ENCODE results near the gene LRRC57. TPM values are rescaled to one million over a fixed set of nuclear protein-coding genes. Genes with fewer than 3 reads are reported as not detected.

Gene LRRC57
- total RNA-seq, 1 experiment from 2014 or later, result 22.7 TPM

DNA sequence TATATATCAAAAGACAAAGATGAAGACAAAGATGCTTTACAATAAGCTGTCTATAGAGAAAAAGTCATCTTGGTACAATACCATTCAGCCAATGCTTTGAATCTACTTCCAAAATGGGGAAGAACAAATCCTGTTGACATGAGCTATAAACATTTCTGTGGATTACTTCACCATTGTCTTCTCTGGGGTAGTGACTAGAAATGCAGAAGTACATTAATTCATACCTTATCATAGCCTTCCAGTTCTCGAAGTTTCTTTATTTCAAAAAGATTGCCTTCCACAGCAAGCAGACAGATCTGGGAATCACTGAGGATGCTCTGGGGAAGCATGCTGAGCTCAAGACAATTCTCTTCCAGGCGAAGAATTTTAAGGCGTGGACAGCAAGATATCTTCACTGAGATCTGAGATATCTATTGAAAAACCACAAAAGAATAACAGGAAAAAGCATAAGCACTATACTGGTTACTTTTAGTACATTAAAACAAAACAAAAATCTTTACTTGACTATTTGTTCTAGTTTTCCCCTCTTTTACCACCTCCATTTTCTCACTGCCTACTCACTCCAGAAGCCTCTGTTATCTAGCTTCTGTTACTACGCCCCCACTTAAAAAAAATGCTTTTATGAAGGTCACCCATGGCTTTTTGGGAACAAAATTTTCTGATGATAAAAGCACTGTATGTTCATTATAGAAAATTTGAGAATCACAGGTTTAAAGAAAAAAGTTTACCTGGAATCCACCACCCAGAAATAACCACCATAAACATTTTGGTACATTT, 3.6 kb downstream of the LRRC57 start:
- TF ChIP-seq, protein P1, sequence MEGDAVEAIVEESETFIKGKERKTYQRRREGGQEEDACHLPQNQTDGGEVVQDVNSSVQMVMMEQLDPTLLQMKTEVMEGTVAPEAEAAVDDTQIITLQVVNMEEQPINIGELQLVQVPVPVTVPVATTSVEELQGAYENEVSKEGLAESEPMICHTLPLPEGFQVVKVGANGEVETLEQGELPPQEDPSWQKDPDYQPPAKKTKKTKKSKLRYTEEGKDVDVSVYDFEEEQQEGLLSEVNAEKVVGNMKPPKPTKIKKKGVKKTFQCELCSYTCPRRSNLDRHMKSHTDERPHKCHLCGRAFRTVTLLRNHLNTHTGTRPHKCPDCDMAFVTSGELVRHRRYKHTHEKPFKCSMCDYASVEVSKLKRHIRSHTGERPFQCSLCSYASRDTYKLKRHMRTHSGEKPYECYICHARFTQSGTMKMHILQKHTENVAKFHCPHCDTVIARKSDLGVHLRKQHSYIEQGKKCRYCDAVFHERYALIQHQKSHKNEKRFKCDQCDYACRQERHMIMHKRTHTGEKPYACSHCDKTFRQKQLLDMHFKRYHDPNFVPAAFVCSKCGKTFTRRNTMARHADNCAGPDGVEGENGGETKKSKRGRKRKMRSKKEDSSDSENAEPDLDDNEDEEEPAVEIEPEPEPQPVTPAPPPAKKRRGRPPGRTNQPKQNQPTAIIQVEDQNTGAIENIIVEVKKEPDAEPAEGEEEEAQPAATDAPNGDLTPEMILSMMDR (conservative IDR thresholded peaks at IDR 0.05), result no peak
- no peak for TF ChIP-seq EZH2 (IDR thresholded peaks at IDR 0.05; ENCODE audit: low read depth)
- peaks cover 13% of the 10 kb centered on the region for H3K4me1 ChIP-seq (replicated peaks; ENCODE audit: insufficient read depth)
- no TSS peak for BruUV-seq (replicated peaks)
- DNase-seq, result no peak
- H3K4me2 ChIP-seq, result no peak overlapping the region
- intact Hi-C loops (cut with micrococcal nuclease; ENCODE audit: unreplicated experiment), result no loop called here
- no peaks in the 10 kb centered on the region for H3K27me3 ChIP-seq (ENCODE audit: insufficient read depth, low read depth)
- no peaks in the 10 kb centered on the region for H3F3A ChIP-seq (ENCODE audit: insufficient read depth, low read depth)
- H3K27ac ChIP-seq, result no peak overlapping the region
- no peaks in the 10 kb centered on the region for H4K20me1 ChIP-seq (ENCODE audit: insufficient read depth)
- H3K9me3 ChIP-seq (ENCODE audit: insufficient read depth, low read depth), result no peaks in the 10 kb centered on the region
- ChIA-PET CTCF (no interaction called here), POLR2A (ENCODE audit: unreplicated experiment) (no interaction called here)
- H2AFZ ChIP-seq, result no peak overlapping the region
- no peak overlapping the region for H3K4me3 ChIP-seq
- H3K9me2 ChIP-seq (ENCODE audit: insufficient read depth), result no peaks in the 10 kb centered on the region
- no peaks in the 10 kb centered on the region for H3K36me3 ChIP-seq (ENCODE audit: low read depth)
- H3K79me2 ChIP-seq (ENCODE audit: low read depth), result peaks cover 10% of the 10 kb centered on the region

DNA sequence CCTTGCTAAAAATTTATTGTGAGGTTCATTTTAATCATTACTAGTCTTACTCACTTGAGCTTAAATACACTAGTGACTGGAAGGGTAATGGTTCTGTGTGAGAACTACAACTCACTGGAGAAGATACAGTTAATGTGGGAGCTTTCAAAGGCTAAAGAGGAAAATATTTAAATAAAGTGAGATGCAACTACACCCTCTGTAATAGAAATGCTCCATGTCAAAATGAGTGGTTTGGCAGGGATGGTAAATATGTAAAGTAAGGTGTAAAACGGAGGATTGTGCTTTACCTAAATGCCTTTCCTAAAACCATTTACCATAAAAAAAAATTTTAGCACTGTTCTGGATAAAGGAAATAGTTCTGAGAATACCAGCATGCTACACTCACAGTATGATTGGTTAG, 15.3 kb downstream of the LRRC57 start:
- Histone ChIP-seq H3K4me2 (no peak overlapping the region), H3K36me3 (ENCODE audit: low read depth) (no peaks in the 10 kb centered on the region), H3K4me3 (no peak overlapping the region), H3K4me1 (replicated peaks; ENCODE audit: insufficient read depth) (no peaks in the 10 kb centered on the region), H4K20me1 (ENCODE audit: insufficient read depth) (no peaks in the 10 kb centered on the region), H3K27ac (no peak overlapping the region), H3K9me2 (ENCODE audit: insufficient read depth) (no peaks in the 10 kb centered on the region), H3F3A (ENCODE audit: insufficient read depth, low read depth) (no peaks in the 10 kb centered on the region), H3K79me2 (ENCODE audit: low read depth) (no peaks in the 10 kb centered on the region), H2AFZ (no peak overlapping the region), H3K9me3 (ENCODE audit: insufficient read depth, low read depth) (no peaks in the 10 kb centered on the region), H3K27me3 (ENCODE audit: insufficient read depth, low read depth) (no peaks in the 10 kb centered on the region)
- intact Hi-C loops (cut with micrococcal nuclease; ENCODE audit: unreplicated experiment), result no loop called here
- POLR2A ChIA-PET (ENCODE audit: unreplicated experiment), result interaction anchor here (0.5 kb wide), 1 partner anchor 579 kb away, joined by 3 read pairs; no protein-coding TSS in a partner anchor
- TF ChIP-seq, protein P1 (conservative IDR thresholded peaks at IDR 0.05), result no peak
- TF ChIP-seq EZH2 (IDR thresholded peaks at IDR 0.05; ENCODE audit: low read depth), result no peak
- CTCF ChIA-PET, result no interaction called here
- BruUV-seq (replicated peaks), result no TSS peak
- no peak for DNase-seq

- Histone ChIP-seq H3K4me3 (no peak overlapping the region), H2AFZ (no peak overlapping the region), H3K27me3 (ENCODE audit: insufficient read depth, low read depth) (no peaks in the 10 kb centered on the region), H3F3A (ENCODE audit: insufficient read depth, low read depth) (no peaks in the 10 kb centered on the region), H3K4me2 (no peak overlapping the region), H4K20me1 (ENCODE audit: insufficient read depth) (no peaks in the 10 kb centered on the region), H3K4me1 (replicated peaks; ENCODE audit: insufficient read depth) (no peaks in the 10 kb centered on the region), H3K27ac (no peak overlapping the region), H3K36me3 (ENCODE audit: low read depth) (no peaks in the 10 kb centered on the region), H3K9me3 (ENCODE audit: insufficient read depth, low read depth) (no peaks in the 10 kb centered on the region), H3K79me2 (ENCODE audit: low read depth) (no peaks in the 10 kb centered on the region), H3K9me2 (ENCODE audit: insufficient read depth) (no peaks in the 10 kb centered on the region)
- TF ChIP-seq EZH2 (IDR thresholded peaks at IDR 0.05; ENCODE audit: low read depth), result no peak
- TF ChIP-seq, protein P1 (conservative IDR thresholded peaks at IDR 0.05), result no peak
- POLR2A ChIA-PET (ENCODE audit: unreplicated experiment), result no interaction called here
- no peak for DNase-seq
- CTCF ChIA-PET, result no interaction called here
- intact Hi-C loops (cut with micrococcal nuclease; ENCODE audit: unreplicated experiment), result no loop called here
- BruUV-seq (replicated peaks), result no TSS peak
These were observed 19.6 kb downstream of the LRRC57 start for GRCh38 chr15:42528970-42529369.
